Measurements from ENCODE around the gene FHL5. TPM values are rescaled to one million over a fixed set of nuclear protein-coding genes. Genes with fewer than 3 reads are reported as not detected.

The FHL5 gene
- total and polyA plus RNA-seq, 2 experiments from 2014 or later: not detected

Small RNAs within 50 kb of the gene (small RNA-seq; reads per million reads assigned to genes)
- 0.15 reads per million for gene RNU4-70P (ENCODE audit: low replicate concordance)

Other genes starting within 250 kb of the FHL5 start
- gene UFL1, start 41.3 kb upstream of the FHL5 start, total RNA-seq (2014; rRNA removed; shearing (Covaris generic)): 9.0 and 13.3 TPM in 2 replicates
- 8.8 and 9.9 TPM in 2 replicates for gene UFL1, start 41.3 kb upstream of the FHL5 start, polyA plus RNA-seq (2016; fragmentation: Nextera tagmentation; extraction: Ambion mirVana)

Data from GM23338 (cell line).